IMR-90 (cell line): ENCODE results near the gene TRIM66. TPM values are rescaled to one million over a fixed set of nuclear protein-coding genes. Genes with fewer than 3 reads are reported as not detected.

Experiments used
- ATAC-seq: fragments of 200-7000 bp; cut with Tn5 transposase; 2 replicates; pipeline ENCODE4 v1.9.1; 2020; ENCODE audit warnings: low read depth, mild to moderate bottlenecking, moderate library complexity
- BruUV-seq: library from RNA; stranded (reverse); fragments of 400-500 nt; replicated peaks from 2 replicates; lab custom pipeline; 2021; lab: Mats Ljungman, UMichigan
- CTCF ChIA-PET: fragments of 300-600 bp; formaldehyde crosslinking; extraction: SDS; loops from one replicate; lab custom pipeline; 2021; ENCODE audit warnings: antibody characterized with exemption; lab: Yijun Ruan, JAX
- POLR2A ChIA-PET: fragments of 300-600 bp; sonication (Branson Sonifier 250); formaldehyde crosslinking; loops from one replicate; lab custom pipeline; 2022; ENCODE audit warnings: antibody characterized with exemption; ENCODE audit not compliant: unreplicated experiment; lab: Charles Lee
- DNase-seq: peaks from one replicate; pipeline ENCODE4 v3.0.0; 2013
- H2AFZ ChIP-seq: replicated peaks from 2 replicates; pipeline ENCODE3; 2013; ENCODE audit warnings: low read length, mild to moderate bottlenecking; ENCODE audit not compliant: poor library complexity
- H2AK5ac ChIP-seq: 2 replicates; pipeline ENCODE4 v1.6.1; 2013; ENCODE audit warnings: low read depth, low read length, inconsistent platforms
- H2AK9ac ChIP-seq: replicated peaks from 2 replicates; pipeline ENCODE3; 2013; ENCODE audit warnings: mild to moderate bottlenecking, low read depth, low read length, moderate library complexity; ENCODE audit not compliant: poor library complexity
- H2BK120ac ChIP-seq: 2 replicates; pipeline ENCODE4 v1.6.1; 2013; ENCODE audit warnings: low read depth, low read length, inconsistent platforms
- H2BK15ac ChIP-seq: 3 replicates; pipeline ENCODE4 v1.6.1; 2013; ENCODE audit warnings: low read depth, low read length, inconsistent platforms
- H2BK20ac ChIP-seq: 2 replicates; pipeline ENCODE4 v1.6.1; 2013; ENCODE audit warnings: low read depth, mild to moderate bottlenecking, inconsistent platforms, low read length, moderate library complexity
- H2BK5ac ChIP-seq: 2 replicates; pipeline ENCODE4 v1.6.1; 2013; ENCODE audit warnings: mild to moderate bottlenecking, low read depth, low read length, inconsistent platforms; ENCODE audit not compliant: poor library complexity, severe bottlenecking
- H3K14ac ChIP-seq: replicated peaks from 2 replicates; pipeline ENCODE4 v1.6.1; 2013; ENCODE audit warnings: low read depth, low read length, inconsistent platforms
- H3K18ac ChIP-seq: 2 replicates; pipeline ENCODE4 v1.6.1; 2013; ENCODE audit warnings: low read depth, low read length, control low read depth
- H3K23ac ChIP-seq: 2 replicates; pipeline ENCODE4 v1.6.1; 2013; ENCODE audit warnings: low read depth, low read length, inconsistent platforms
- H3K27ac ChIP-seq: 2 replicates; pipeline ENCODE4 v1.5.1; 2013; ENCODE audit warnings: mild to moderate bottlenecking, control low read depth, low read length; ENCODE audit not compliant: insufficient read depth
- H3K27me3 ChIP-seq: 2 replicates; pipeline ENCODE4 v1.6.1; 2013; ENCODE audit warnings: low read length; ENCODE audit not compliant: control insufficient read depth, insufficient read depth
- H3K36me3 ChIP-seq: 2 replicates; pipeline ENCODE4 v1.6.1; 2013; ENCODE audit warnings: low read length, mixed read lengths; ENCODE audit not compliant: control insufficient read depth, insufficient read depth
- H3K4ac ChIP-seq: 2 replicates; pipeline ENCODE4 v1.6.1; 2013; ENCODE audit warnings: low read depth, low read length, inconsistent platforms
- H3K4me1 ChIP-seq: 2 replicates; pipeline ENCODE4 v1.6.1; 2013; ENCODE audit warnings: low read length, mixed read lengths; ENCODE audit not compliant: control insufficient read depth, insufficient read depth
- H3K4me2 ChIP-seq: 2 replicates; pipeline ENCODE4 v1.6.1; 2013; ENCODE audit warnings: low read depth, mild to moderate bottlenecking, control low read depth, low read length, moderate library complexity
- H3K4me3 ChIP-seq: 2 replicates; pipeline ENCODE4 v1.5.1; 2013; ENCODE audit warnings: low read depth, mild to moderate bottlenecking, control low read depth, low read length, moderate library complexity; ENCODE audit not compliant: insufficient read depth
- H3K56ac ChIP-seq: 2 replicates; pipeline ENCODE4 v1.6.1; 2013; ENCODE audit warnings: low read length, inconsistent platforms; ENCODE audit not compliant: insufficient read depth; ENCODE audit errors: extremely low read depth
- H3K79me1 ChIP-seq, 2 experiments: 2 replicates each; pipeline ENCODE4 v1.6.1; 2013; ENCODE audit warnings: low read length in 2 of 2, inconsistent platforms in 1 of 2, low read depth in 1 of 2
- H3K9ac ChIP-seq: 2 replicates; pipeline ENCODE4 v1.6.1; 2013; ENCODE audit warnings: low read depth, low read length, control low read depth
- H3K9me1 ChIP-seq: 2 replicates; pipeline ENCODE4 v1.6.1; 2013; ENCODE audit warnings: low read length, inconsistent platforms; ENCODE audit not compliant: insufficient read depth
- H3K9me3 ChIP-seq: 2 replicates; pipeline ENCODE4 v1.6.1; 2013; ENCODE audit warnings: low read length; ENCODE audit not compliant: control insufficient read depth, insufficient read depth
- H4K20me1 ChIP-seq: 2 replicates; pipeline ENCODE4 v1.6.1; 2013; ENCODE audit warnings: low read length, inconsistent platforms; ENCODE audit not compliant: insufficient read depth
- H4K5ac ChIP-seq: 2 replicates; pipeline ENCODE4 v1.6.1; 2013; ENCODE audit warnings: mild to moderate bottlenecking, low read depth, low read length, control low read depth
- H4K8ac ChIP-seq, 2 experiments: 2 replicates each; pipeline ENCODE4 v1.6.1; 2013; ENCODE audit warnings: low read depth in 2 of 2, low read length in 2 of 2, control low read depth in 1 of 2, inconsistent platforms in 1 of 2
- H4K91ac ChIP-seq: 2 replicates; pipeline ENCODE4 v1.6.1; 2013; ENCODE audit warnings: low read depth, low read length, inconsistent platforms; ENCODE audit not compliant: insufficient read depth
- BHLHE40 ChIP-seq: fragments of 150-350 bp; IDR thresholded peaks from 2 replicates; pipeline ENCODE4 v1.6.1; 2016; ENCODE audit warnings: mild to moderate bottlenecking, low read depth, low read length
- CEBPB ChIP-seq: IDR thresholded peaks from 2 replicates; pipeline ENCODE4 v1.6.1; 2012; ENCODE audit warnings: low read depth, low read length, improper control_type of control experiment
- FOS ChIP-seq: fragments of 150-350 bp; IDR thresholded peaks from 2 replicates; pipeline ENCODE4 v1.6.1; 2016; ENCODE audit warnings: low read depth, low read length
- NFE2L2 ChIP-seq: fragments of 150-350 bp; IDR thresholded peaks from 2 replicates; pipeline ENCODE4 v1.6.1; 2016; ENCODE audit warnings: low read depth, mild to moderate bottlenecking, low read length
- POLR2A ChIP-seq: IDR thresholded peaks from 2 replicates; pipeline ENCODE4 v1.6.1; 2012; ENCODE audit warnings: mild to moderate bottlenecking, low read depth, low read length
- RCOR1 ChIP-seq: IDR thresholded peaks from 2 replicates; pipeline ENCODE4 v1.6.1; 2012; ENCODE audit warnings: mild to moderate bottlenecking, low read length, improper control_type of control experiment; ENCODE audit not compliant: insufficient replicate concordance
- WGBS, 2 experiments: methylation state at CpG; one replicate each; pipeline versions ENCODE4 v1.1.5 to v1.1.7; 2013; ENCODE audit warnings: missing lambda C conversion rate in 2 of 2; ENCODE audit not compliant: insufficient read length in 1 of 2; ENCODE audit errors: extremely low coverage in 2 of 2; 5-methylcytosine and 5-hydroxymethylcytosine counted together
- dilution Hi-C: fragments of 300-500 bp; cut with HindIII; formaldehyde crosslinking; loops from one replicate; pipeline ENCODE4 v1.14.3; 2018; ENCODE audit warnings: low sequenced_read_pairs; ENCODE audit not compliant: unreplicated experiment
- in situ Hi-C: fragments of 300-500 bp; cut with MboI; formaldehyde crosslinking; loops from 3 replicates; pipeline ENCODE4 v1.14.3; 2019; ENCODE audit warnings: low sequenced_read_pairs, inconsistent platforms, mixed read lengths
- intact Hi-C: fragments of 100-400 bp; cut with micrococcal nuclease; formaldehyde crosslinking; loops from 2 replicates; pipeline ENCODE4 v1.10.0; 2022
- polyA plus RNA-seq, 3 experiments: library from polyadenylated mRNA; depleted of rRNA; stranded (reverse); fragments of >200 nt; gene quantifications; 2 replicates each; pipeline ENCODE4 v1.2.3, GENCODE V29; 2012; ENCODE audit warnings: low replicate concordance in 1 of 3
- total RNA-seq: library from RNA; depleted of rRNA; stranded (reverse); fragments of >200 nt; gene quantifications from 2 replicates; pipeline ENCODE4 v1.2.3, GENCODE V29; 2012
- TF ChIP-seq, protein P1 (sequence below): conservative IDR thresholded peaks from 2 replicates; pipeline ENCODE4 v1.5.1; 2012; ENCODE audit warnings: mild to moderate bottlenecking, low read depth, low read length, improper control_type of control experiment

Gene TRIM66
- total and polyA plus RNA-seq, 2 of the 4 experiments (the other 2 are of a cell fraction), result 4.4 to 5.0 TPM

DNA sequence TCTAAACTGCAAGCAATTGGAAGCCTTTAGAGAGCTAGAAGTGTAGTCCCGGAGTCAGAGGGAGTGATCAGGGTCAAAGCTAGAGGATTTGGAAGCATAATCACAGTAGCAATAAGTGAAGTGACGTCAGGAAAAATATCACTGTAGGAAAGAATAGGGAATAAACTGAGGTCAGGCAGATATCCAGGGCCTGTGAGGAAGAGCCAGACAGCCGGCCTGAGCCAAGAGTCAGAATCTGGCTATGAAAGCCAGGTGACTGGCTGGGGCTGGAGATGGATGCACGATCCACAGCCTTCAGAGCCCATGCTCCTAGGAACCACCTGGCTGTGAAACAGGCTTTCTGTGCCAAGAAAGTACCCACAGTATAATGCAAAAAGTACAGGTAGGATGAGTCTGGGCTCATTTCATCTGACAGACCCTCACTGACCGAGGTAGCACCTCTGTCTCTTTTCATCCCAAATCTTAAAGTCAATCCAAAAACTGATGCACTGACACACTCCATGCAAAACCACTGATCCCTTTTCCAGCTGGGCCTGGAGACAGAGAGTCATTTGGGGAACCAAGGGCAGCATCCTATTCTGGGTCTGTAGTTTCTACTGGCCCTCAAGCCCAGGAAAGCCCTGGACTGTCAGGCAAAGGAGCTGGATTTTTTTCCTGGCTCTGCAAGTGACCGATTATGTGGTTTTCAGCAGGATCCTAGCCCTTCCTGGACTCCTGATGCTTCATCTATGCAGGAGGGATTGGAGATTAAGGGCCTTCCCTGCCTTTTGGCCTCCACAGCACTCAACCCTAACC, 21.3 kb downstream of the TRIM66 start:
- H4K5ac ChIP-seq, result no peak overlapping the region
- H4K91ac ChIP-seq, result no peak overlapping the region
- H3K18ac ChIP-seq, result no peak overlapping the region
- no peak overlapping the region for H4K8ac ChIP-seq
- no peak overlapping the region for H3K4ac ChIP-seq
- H3K27ac ChIP-seq, result no peak overlapping the region
- DNase-seq (no peak), ATAC-seq (no peak)
- no TSS peak for BruUV-seq
- 0 out of 2 replicates have a peak, but pooled peaks cover 3% of the 10 kb centered on the region for H3K9me1 ChIP-seq
- H2AFZ ChIP-seq, result no peak overlapping the region
- no peak overlapping the region for H3K56ac ChIP-seq
- H3K79me1 ChIP-seq, result no peaks in the 10 kb centered on the region
- no peaks in the 10 kb centered on the region for H4K20me1 ChIP-seq
- intact Hi-C loops (no loop called here), dilution Hi-C loops (no loop called here), in situ Hi-C loops (no loop called here)
- no peaks in the 10 kb centered on the region for H3K27me3 ChIP-seq
- H2BK5ac ChIP-seq, result no peak overlapping the region
- peaks cover 6% of the 10 kb centered on the region; the same call in 1 of the 2 replicates for H3K4me1 ChIP-seq
- WGBS, 2 experiments, result 95% methylated on average over 3 of the region's 6 CpGs; no CpG with 5 or more reads in 1 of the 2 experiments
- CTCF ChIA-PET, result no interaction called here
- H3K14ac ChIP-seq, result no peak overlapping the region
- no peak overlapping the region for H3K9ac ChIP-seq
- POLR2A ChIA-PET, result no interaction called here
- no peak overlapping the region for H3K23ac ChIP-seq
- H3K4me2 ChIP-seq, result no peak overlapping the region
- H2AK5ac ChIP-seq, result no peak overlapping the region
- H2BK20ac ChIP-seq, result no peak overlapping the region
- H2AK9ac ChIP-seq, result no peak overlapping the region
- no peaks in the 10 kb centered on the region for H3K9me3 ChIP-seq
- no peak overlapping the region for H3K4me3 ChIP-seq
- H2BK120ac ChIP-seq, result no peak overlapping the region
- H2BK15ac ChIP-seq, result no peak overlapping the region
- H3K36me3 ChIP-seq, result peaks cover 3% of the 10 kb centered on the region; the same call in 1 of the 2 replicates
- TF ChIP-seq, protein P1, sequence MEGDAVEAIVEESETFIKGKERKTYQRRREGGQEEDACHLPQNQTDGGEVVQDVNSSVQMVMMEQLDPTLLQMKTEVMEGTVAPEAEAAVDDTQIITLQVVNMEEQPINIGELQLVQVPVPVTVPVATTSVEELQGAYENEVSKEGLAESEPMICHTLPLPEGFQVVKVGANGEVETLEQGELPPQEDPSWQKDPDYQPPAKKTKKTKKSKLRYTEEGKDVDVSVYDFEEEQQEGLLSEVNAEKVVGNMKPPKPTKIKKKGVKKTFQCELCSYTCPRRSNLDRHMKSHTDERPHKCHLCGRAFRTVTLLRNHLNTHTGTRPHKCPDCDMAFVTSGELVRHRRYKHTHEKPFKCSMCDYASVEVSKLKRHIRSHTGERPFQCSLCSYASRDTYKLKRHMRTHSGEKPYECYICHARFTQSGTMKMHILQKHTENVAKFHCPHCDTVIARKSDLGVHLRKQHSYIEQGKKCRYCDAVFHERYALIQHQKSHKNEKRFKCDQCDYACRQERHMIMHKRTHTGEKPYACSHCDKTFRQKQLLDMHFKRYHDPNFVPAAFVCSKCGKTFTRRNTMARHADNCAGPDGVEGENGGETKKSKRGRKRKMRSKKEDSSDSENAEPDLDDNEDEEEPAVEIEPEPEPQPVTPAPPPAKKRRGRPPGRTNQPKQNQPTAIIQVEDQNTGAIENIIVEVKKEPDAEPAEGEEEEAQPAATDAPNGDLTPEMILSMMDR, result no peak
- TF ChIP-seq RCOR1 (no peak), POLR2A (no peak), FOS (no peak), BHLHE40 (no peak), CEBPB (no peak), NFE2L2 (no peak)
